ENCODE results near the gene GRM5.
"Not testable (repeated sequence)": the region's sequence is repeated elsewhere in the genome, so short reads cannot be mapped to it uniquely, and the experiment has no call there.

- not testable (repeated sequence) for TF ChIP-seq CTCF (IDR thresholded peaks at IDR 0.05; ENCODE audit: low read length); EZH2 (IDR thresholded peaks at IDR 0.05; ENCODE audit: borderline replicate concordance, low read length)
Measured at GRCh38 chr11:89019827-89020547, 45.8 kb downstream of the GRM5 start.
